SK-N-SH (cell line): ENCODE results near the gene ST3GAL6. TPM values are rescaled to one million over a fixed set of nuclear protein-coding genes. Genes with fewer than 3 reads are reported as not detected.

Source experiments
- CTCF ChIA-PET: fragments of 300-600, 350-600 bp; formaldehyde crosslinking; extraction: SDS; loops from one replicate; lab custom pipeline; 2021; lab: Yijun Ruan, JAX
- POLR2A ChIA-PET: fragments of 350-600 bp; sonication (Branson Sonifier 250); formaldehyde crosslinking; extraction: SDS; loops from one replicate; lab custom pipeline; 2020; ENCODE audit warnings: antibody characterized with exemption, inconsistent platforms; lab: Yijun Ruan, JAX
- DNase-seq: peaks from one replicate; pipeline ENCODE4 v3.0.0; 2012
- H2AFZ ChIP-seq: fragments of 200-600 bp; sonication (generic); 2 replicates; pipeline ENCODE4 v1.8.1; 2016; ENCODE audit warnings: antibody characterized with exemption, mild to moderate bottlenecking, low read depth
- H3F3A ChIP-seq: fragments of 200-600 bp; sonication (generic); replicated peaks from 2 replicates; pipeline ENCODE3; 2016; ENCODE audit warnings: antibody characterized with exemption, mild to moderate bottlenecking; ENCODE audit not compliant: insufficient read depth
- H3K27ac ChIP-seq, 2 experiments: fragments of 200-500 bp in 1 of 2; fragments of 200-600 bp in 1 of 2; sonication (Bioruptor generic) in 1 of 2; sonication (generic), shearing (Covaris generic) in 1 of 2; 2 replicates each; pipeline versions ENCODE4 v1.5.1 to v1.6.1; 2014 to 2016; ENCODE audit warnings: low read depth in 2 of 2, inconsistent platforms in 1 of 2, low read length in 1 of 2, mild to moderate bottlenecking in 1 of 2, mixed read lengths in 1 of 2
- H3K27me3 ChIP-seq: fragments of 200-600 bp; sonication (generic), shearing (Covaris generic); 2 replicates; pipeline ENCODE4 v1.6.1; 2016; ENCODE audit warnings: mixed run types; ENCODE audit not compliant: insufficient read depth
- H3K36me3 ChIP-seq, 2 experiments: fragments of 200-500 bp in 1 of 2; fragments of 200-600 bp in 1 of 2; sonication (Bioruptor generic) in 1 of 2; sonication (generic) in 1 of 2; replicated peaks in 1 of 2; 2 replicates each; pipeline versions ENCODE3 to v1.5.1; 2014 to 2016; ENCODE audit warnings: low read length in 1 of 2, mild to moderate bottlenecking in 1 of 2; ENCODE audit not compliant: insufficient read depth in 2 of 2, control insufficient read depth in 1 of 2
- H3K4me1 ChIP-seq, 2 experiments: fragments of 200-500 bp in 1 of 2; fragments of 200-600 bp in 1 of 2; sonication (Bioruptor generic) in 1 of 2; sonication (generic), shearing (Covaris generic) in 1 of 2; 2 replicates each; pipeline versions ENCODE4 v1.5.1 to v1.6.1; 2014 to 2016; ENCODE audit warnings: low read depth in 1 of 2, low read length in 1 of 2, mixed run types in 1 of 2; ENCODE audit not compliant: insufficient read depth in 2 of 2, control insufficient read depth in 1 of 2
- H3K4me2 ChIP-seq: fragments of 200-600 bp; sonication (generic), shearing (Covaris generic); 2 replicates; pipeline ENCODE4 v1.6.1; 2017; ENCODE audit warnings: mixed run types
- H3K4me3 ChIP-seq, 2 experiments: fragments of 200-500 bp in 1 of 2; fragments of 200-600 bp in 1 of 2; sonication (Bioruptor generic) in 1 of 2; sonication (generic), shearing (Covaris generic) in 1 of 2; 2 replicates each; pipeline versions ENCODE4 v1.5.1 to v1.8.1; 2014 to 2016; ENCODE audit warnings: low read depth in 2 of 2, inconsistent platforms in 1 of 2, low read length in 1 of 2, mild to moderate bottlenecking in 1 of 2, mixed read lengths in 1 of 2, moderate library complexity in 1 of 2
- H3K79me2 ChIP-seq: fragments of 200-600 bp; sonication (generic); 2 replicates; pipeline ENCODE4 v1.8.1; 2017; ENCODE audit warnings: mild to moderate bottlenecking; ENCODE audit not compliant: insufficient read depth
- H3K9ac ChIP-seq: fragments of 200-600 bp; sonication (generic); 2 replicates; pipeline ENCODE4 v1.6.1; 2017; ENCODE audit warnings: mixed run types
- H3K9me2 ChIP-seq: fragments of 200-600 bp; sonication (generic); 2 replicates; pipeline ENCODE4 v1.6.1; 2017; ENCODE audit warnings: mixed run types
- H3K9me3 ChIP-seq: fragments of 200-600 bp; sonication (generic); 2 replicates; pipeline ENCODE4 v1.6.1; 2017; ENCODE audit warnings: mixed run types, mild to moderate bottlenecking, moderate library complexity
- H4K20me1 ChIP-seq: fragments of 200-600 bp; sonication (generic); 2 replicates; pipeline ENCODE4 v1.6.1; 2017; ENCODE audit warnings: mild to moderate bottlenecking, mixed run types; ENCODE audit not compliant: insufficient read depth
- CHD2 ChIP-seq: fragments of 150-350 bp; IDR thresholded peaks from 2 replicates; pipeline ENCODE4 v1.6.1; 2018; ENCODE audit warnings: low read length; ENCODE audit not compliant: partially characterized antibody
- ELF1 ChIP-seq: IDR thresholded peaks from 2 replicates; pipeline ENCODE4 v1.4.0; 2012
- EP300 ChIP-seq, 2 experiments: IDR thresholded peaks; 2 replicates each; pipeline versions ENCODE4 v1.4.0 to v1.6.1; 2012; ENCODE audit warnings: borderline replicate concordance in 1 of 2, low read depth in 1 of 2, low read length in 1 of 2
- FOSL2 ChIP-seq: IDR thresholded peaks from 2 replicates; pipeline ENCODE4 v1.4.0; 2012; ENCODE audit warnings: low read depth, mild to moderate bottlenecking, moderate library complexity, borderline replicate concordance
- FOXM1 ChIP-seq: IDR thresholded peaks from 2 replicates; pipeline ENCODE4 v1.4.0; 2012; ENCODE audit warnings: low read depth, mild to moderate bottlenecking
- MEF2A ChIP-seq: IDR thresholded peaks from 2 replicates; pipeline ENCODE4 v1.4.0; 2012; ENCODE audit warnings: low read depth, borderline replicate concordance
- NFIC ChIP-seq: IDR thresholded peaks from 2 replicates; pipeline ENCODE4 v1.4.0; 2012; ENCODE audit warnings: borderline replicate concordance
- RXRA ChIP-seq: IDR thresholded peaks from 2 replicates; pipeline ENCODE4 v1.4.0; 2012; ENCODE audit warnings: low read depth, mild to moderate bottlenecking, borderline replicate concordance
- TAF1 ChIP-seq: IDR thresholded peaks from 2 replicates; pipeline ENCODE4 v1.6.1; 2012; ENCODE audit warnings: low read depth, mild to moderate bottlenecking, low read length, moderate library complexity, borderline replicate concordance
- TCF12 ChIP-seq: IDR thresholded peaks from 2 replicates; pipeline ENCODE4 v1.4.0; 2012
- YY1 ChIP-seq: IDR thresholded peaks from 2 replicates; pipeline ENCODE4 v1.4.0; 2012; ENCODE audit warnings: low read depth, mild to moderate bottlenecking
- WGBS: methylation state at CpG from one replicate; pipeline ENCODE4 v1.1.6; 2017; ENCODE audit warnings: low lambda C conversion rate; 5-methylcytosine and 5-hydroxymethylcytosine counted together
- polyA plus RNA-seq, 3 experiments: library from polyadenylated mRNA; depleted of rRNA; stranded (reverse); fragments of >200 nt; gene quantifications; 2 replicates each; pipeline ENCODE4 v1.2.3, GENCODE V29; 2012
- TF ChIP-seq, protein P1 (sequence below): IDR thresholded peaks from 2 replicates; pipeline ENCODE4; 2012
- TF ChIP-seq, protein P2 (sequence below): IDR thresholded peaks from 2 replicates; pipeline ENCODE4 v1.4.0; 2012; ENCODE audit warnings: low read depth, borderline replicate concordance

The ST3GAL6 gene
- polyA plus RNA-seq, 1 of the 3 experiments (the other 2 are of a cell fraction): 16.3 TPM

DNA sequence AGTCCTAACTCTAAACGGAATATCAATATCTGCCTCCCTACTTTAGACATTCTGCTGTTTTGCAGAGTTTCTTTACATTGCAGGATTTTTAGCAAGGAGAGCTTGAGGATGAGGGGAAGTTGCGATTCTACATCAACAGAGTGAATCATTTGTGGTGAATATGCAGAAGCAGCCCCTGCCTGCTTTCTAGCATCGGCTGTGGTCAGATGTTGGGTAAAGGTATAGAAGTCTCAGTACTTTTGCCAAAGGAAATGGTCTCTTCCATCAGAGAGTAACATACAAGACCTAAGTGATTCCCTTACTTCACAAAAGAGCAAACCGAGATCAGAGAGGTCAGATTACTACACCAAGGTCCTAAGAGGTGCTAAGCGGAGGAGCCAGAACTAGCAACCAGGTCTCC lies 15.2 kb downstream of the ST3GAL6 start:
- 77% methylated on average over 5 of the region's 5 CpGs for WGBS
- H3K27me3 ChIP-seq: no peaks in the 10 kb centered on the region
- ChIA-PET CTCF (interaction anchor here (1.1 to 3.0 kb wide), 4 partner anchors 39 to 178 kb away, joined by 3 to 11 read pairs (median 10); no protein-coding TSS in a partner anchor), POLR2A (no interaction called here)
- no peaks in the 10 kb centered on the region for H3K9me3 ChIP-seq
- H3F3A ChIP-seq: peaks cover 35% of the 10 kb centered on the region
- TF ChIP-seq TAF1 (no peak), CHD2 (no peak), TCF12 (no peak), NFIC (no peak), RXRA (no peak), MEF2A (no peak), FOXM1 (no peak), ELF1 (no peak), EP300 (IDR thresholded peaks at IDR 0.05; ENCODE audit: borderline replicate concordance in 1 of 2, low read depth in 1 of 2, low read length in 1 of 2) (no peak), YY1 (no peak)
- no peaks in the 10 kb centered on the region for H4K20me1 ChIP-seq
- peaks cover 0 to 39% of the 10 kb centered on the region in 2 experiments for H3K4me1 ChIP-seq
- H3K27ac ChIP-seq: peak overlapping the region; percentile 60 to 84
- H3K4me2 ChIP-seq: peak overlapping the region; percentile 38
- no peak for DNase-seq
- peak overlapping the region; percentile 2; the same call in 1 of the 2 replicates for H3K9ac ChIP-seq
- no peak overlapping the region for H3K4me3 ChIP-seq
- no peak overlapping the region for H2AFZ ChIP-seq
- no peaks in the 10 kb centered on the region for H3K9me2 ChIP-seq
- H3K79me2 ChIP-seq: no peaks in the 10 kb centered on the region
- H3K36me3 ChIP-seq: peaks cover 8 to 47% of the 10 kb centered on the region in 2 experiments

DNA sequence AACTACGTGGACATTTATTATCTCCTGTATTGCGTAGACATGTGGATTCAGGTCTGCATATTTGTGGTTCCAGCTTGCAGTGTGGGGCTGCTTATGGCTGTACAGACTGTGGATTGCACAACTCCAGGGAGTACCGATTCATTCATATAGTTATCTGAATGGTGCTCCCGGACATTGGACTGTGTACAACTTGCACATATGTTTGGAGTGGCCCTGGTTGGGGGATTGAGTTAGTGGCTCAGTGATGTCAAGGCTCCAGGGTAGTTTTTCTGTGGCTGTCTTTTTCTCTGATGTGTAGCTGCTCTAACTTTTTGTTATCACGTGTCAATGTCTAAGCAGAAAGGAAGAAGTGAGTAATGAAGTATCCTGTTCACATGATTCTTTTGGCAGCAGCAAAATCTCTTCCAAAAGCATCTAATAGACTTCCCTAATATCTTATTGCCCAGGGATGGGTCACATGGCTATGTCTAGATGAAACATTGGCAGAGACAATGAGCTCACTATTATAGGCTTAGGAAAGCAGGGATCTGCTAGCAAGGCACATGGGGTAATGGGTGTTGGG lies 15.8 kb downstream of the ST3GAL6 start:
- peak overlapping the region; percentile 51; the same call in 1 of the 2 replicates for H3K9ac ChIP-seq
- H4K20me1 ChIP-seq: no peaks in the 10 kb centered on the region
- H3K27me3 ChIP-seq: no peaks in the 10 kb centered on the region
- peaks cover 0 to 39% of the 10 kb centered on the region in 2 experiments for H3K4me1 ChIP-seq
- no peaks in the 10 kb centered on the region for H3K79me2 ChIP-seq
- 0 out of 2 replicates have a peak overlapping the region, but pooled peaks have one; percentile 4 for H2AFZ ChIP-seq
- ChIA-PET POLR2A (no interaction called here), CTCF (interaction anchor here (2.4 to 3.0 kb wide), 2 partner anchors 39 to 176 kb away, joined by 11 read pairs; no protein-coding TSS in a partner anchor)
- DNase-seq: no peak
- peaks cover 8 to 48% of the 10 kb centered on the region in 2 experiments for H3K36me3 ChIP-seq
- TF ChIP-seq NFIC: peak; percentile 43; the same call in 1 of the 2 replicates
- no peak for TF ChIP-seq FOSL2
- TF ChIP-seq ELF1: no peak
- TF ChIP-seq FOXM1: no peak
- TF ChIP-seq RXRA: no peak
- TF ChIP-seq, protein P1, sequence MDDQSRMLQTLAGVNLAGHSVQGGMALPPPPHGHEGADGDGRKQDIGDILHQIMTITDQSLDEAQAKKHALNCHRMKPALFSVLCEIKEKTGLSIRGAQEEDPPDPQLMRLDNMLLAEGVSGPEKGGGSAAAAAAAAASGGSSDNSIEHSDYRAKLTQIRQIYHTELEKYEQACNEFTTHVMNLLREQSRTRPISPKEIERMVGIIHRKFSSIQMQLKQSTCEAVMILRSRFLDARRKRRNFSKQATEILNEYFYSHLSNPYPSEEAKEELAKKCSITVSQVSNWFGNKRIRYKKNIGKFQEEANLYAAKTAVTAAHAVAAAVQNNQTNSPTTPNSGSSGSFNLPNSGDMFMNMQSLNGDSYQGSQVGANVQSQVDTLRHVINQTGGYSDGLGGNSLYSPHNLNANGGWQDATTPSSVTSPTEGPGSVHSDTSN: peak; percentile 13; the same call in 1 of the 2 replicates
- TF ChIP-seq, protein P2, sequence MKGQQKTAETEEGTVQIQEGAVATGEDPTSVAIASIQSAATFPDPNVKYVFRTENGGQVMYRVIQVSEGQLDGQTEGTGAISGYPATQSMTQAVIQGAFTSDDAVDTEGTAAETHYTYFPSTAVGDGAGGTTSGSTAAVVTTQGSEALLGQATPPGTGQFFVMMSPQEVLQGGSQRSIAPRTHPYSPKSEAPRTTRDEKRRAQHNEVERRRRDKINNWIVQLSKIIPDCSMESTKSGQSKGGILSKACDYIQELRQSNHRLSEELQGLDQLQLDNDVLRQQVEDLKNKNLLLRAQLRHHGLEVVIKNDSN: peak; percentile 69
- no peaks in the 10 kb centered on the region for H3K9me3 ChIP-seq
- no peaks in the 10 kb centered on the region for H3K9me2 ChIP-seq
- H3F3A ChIP-seq: peaks cover 41% of the 10 kb centered on the region
- H3K27ac ChIP-seq: peak overlapping the region; percentile 60 to 84
- no peak overlapping the region for H3K4me3 ChIP-seq
- WGBS: 22% methylated on average over 5 of the region's 5 CpGs
- H3K4me2 ChIP-seq: peak overlapping the region; percentile 38
